GM18499 (cell line): ENCODE data around the gene ATF4.
A peak's percentile ranks its signal among the peaks of the same experiment; 100 is the strongest.

ENCODE experiments used
- ATAC-seq: cut with Tn5 transposase; IDR thresholded peaks from one replicate; pipeline ENCODE4 v1.9.1; 2021; ENCODE audit warnings: moderate number of reproducible peaks; ENCODE audit not compliant: insufficient read depth, unreplicated experiment

The ATF4 gene

DNA sequence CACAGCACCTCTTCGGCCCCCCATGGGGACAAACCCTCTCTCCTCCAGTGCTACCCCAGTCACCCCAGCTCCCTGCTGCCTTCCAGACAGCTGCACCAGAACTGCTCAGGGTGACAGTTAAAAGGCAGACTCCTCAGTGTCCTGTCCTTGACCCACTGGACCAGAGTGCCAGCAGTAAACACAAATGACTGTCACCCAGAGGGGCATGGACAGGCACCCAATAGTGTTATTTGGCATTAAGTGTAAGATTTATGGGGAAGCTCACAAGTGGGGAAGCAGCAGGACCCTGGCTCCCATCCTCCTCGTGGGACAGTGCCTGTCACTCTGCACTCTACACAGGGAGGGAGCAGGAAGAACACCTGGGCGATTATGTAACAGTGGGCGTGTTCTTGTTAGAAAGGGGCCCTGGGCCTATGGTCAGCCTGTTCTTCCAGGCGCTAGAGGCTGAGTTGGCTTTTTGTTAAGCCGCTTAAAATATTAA lies 7.2 kb downstream of the ATF4 start:
- ATAC-seq, result no peak

DNA sequence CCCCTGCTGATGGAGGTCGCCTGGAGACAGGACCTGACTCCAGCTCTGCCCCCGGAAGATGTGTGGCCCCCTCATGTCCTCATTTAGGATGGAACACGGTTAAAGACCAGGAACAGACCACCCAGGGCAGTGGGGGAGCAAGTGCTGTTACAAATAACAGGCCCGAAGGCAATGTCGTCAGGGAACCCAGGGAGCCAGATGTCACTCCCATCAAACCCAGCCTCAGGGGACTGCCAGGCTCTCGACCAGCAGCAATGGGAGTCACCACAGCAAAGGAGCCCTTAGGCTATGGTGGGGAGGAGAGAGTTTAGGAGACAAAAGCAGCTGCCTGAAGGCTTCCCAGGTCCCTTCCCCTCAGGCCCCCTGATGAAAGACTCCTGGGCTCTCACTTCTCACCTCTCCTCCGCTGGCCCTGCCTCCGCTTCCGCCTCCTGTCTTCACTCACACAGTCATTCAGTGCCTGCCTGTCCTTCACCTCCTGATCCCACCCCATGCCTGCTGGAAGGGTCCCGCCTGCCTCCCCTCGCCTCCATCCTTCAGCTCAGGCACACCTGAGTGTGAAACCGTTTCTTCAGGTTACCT lies 7.8 kb downstream of the ATF4 start:
- ATAC-seq, result no peak

DNA sequence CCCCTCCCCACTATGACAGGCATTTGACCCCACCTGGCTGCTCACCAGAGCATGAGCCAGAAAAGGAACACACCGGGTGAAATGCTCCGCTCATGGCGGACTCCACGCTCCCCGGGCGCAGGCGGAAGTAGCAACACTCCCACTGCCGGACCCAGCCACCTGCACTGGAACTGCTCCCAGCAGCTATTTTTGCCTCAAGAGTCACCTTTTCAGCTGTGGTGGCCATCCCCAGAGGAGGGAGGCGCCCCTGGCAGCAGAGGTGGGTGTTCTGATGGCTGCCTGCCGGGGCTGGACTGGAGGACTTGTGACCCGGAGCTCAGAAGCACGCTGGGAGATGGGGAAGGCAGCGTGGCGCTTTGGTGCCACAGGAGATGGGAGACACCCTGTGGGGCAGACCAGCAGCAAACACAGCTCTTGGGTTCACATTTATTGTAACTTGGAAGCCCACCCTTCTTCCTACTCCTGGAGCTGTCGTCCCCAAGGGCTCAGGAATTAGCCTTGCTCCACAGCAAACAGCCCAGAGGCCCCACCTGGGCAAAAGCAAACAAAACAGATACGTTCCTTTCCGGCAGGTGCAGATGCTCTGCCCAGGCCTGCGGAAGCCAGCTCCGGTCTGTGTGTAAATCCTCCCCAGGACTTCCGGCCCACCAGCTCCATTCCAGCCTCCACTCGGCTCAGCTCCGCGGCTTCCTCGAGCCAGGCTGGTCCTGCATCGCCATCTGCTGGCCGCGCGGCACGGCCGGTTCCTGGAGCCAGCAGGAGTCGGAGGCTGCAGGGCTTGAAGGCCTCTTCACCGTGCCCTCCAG lies 8.5 kb downstream of the ATF4 start:
- ATAC-seq, result no peak

DNA sequence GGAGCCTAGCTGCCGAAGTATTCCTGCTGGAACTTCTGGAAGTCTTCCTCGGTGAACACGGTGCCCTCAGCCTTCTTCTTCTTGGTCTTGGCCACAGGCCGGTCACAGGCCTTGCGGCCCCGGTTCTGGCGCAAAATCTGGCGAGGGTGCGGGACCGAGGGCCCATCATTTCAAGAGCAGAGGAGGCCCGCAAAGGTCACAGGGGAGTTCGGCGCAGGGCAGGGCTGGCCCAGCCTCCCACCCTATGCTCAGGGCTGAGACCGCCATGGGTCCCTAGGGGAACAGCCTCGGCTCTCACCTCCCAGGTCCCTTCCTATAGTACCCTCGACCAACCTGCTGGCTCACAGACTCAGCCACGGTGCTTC lies 9.1 kb downstream of the ATF4 start:
- ATAC-seq, result no peak

DNA sequence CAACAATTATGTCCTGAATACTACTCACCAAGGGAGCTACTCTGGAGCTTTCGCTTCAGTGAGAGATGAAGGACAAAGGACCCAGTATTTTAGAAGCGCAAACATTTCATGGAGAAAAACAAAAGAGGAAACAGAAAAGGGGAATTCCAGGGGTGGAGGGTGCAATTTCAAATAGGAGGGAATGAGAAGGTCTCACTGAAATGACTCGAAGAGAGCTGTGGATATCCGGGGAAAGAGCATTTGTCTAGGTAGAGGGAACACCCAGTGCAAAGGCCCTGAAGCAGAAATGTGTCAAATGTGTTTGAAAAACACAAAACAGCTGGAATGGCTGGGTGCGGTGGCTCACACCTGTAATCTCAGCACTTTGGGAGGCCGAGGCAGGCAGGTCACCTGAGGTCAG lies 9.8 kb downstream of the ATF4 start:
- no peak for ATAC-seq

DNA sequence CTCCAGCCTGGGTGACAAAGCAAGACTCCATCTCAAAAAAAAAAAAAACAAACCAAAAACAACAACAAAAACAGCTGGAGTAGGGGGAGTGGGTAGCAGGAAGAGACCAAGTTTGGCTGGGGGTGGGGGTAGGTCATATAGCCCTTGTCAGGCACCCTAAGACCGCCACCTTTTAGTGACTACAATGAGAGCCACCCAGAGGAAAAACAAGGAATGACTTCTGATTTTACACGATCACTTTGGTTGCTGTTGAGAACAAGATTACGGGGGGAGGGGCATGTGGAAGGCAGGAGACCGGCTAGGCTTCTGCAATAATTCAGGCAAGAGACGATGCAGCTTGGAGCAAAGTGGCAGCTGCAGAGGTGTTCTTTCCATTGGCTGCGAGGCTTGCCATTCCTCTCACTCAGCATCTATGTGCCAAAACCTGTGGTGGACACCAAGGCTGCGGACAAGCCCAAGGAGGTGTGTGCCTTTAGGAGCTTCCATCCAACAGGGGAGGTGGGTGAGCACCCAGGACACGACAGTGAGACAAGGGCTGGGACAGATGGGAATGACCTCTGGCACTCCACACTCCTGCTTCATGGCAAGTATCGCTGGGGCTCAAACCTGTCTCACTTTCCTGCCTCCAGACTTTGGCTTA lies 10.4 kb downstream of the ATF4 start:
- ATAC-seq, result no peak

DNA sequence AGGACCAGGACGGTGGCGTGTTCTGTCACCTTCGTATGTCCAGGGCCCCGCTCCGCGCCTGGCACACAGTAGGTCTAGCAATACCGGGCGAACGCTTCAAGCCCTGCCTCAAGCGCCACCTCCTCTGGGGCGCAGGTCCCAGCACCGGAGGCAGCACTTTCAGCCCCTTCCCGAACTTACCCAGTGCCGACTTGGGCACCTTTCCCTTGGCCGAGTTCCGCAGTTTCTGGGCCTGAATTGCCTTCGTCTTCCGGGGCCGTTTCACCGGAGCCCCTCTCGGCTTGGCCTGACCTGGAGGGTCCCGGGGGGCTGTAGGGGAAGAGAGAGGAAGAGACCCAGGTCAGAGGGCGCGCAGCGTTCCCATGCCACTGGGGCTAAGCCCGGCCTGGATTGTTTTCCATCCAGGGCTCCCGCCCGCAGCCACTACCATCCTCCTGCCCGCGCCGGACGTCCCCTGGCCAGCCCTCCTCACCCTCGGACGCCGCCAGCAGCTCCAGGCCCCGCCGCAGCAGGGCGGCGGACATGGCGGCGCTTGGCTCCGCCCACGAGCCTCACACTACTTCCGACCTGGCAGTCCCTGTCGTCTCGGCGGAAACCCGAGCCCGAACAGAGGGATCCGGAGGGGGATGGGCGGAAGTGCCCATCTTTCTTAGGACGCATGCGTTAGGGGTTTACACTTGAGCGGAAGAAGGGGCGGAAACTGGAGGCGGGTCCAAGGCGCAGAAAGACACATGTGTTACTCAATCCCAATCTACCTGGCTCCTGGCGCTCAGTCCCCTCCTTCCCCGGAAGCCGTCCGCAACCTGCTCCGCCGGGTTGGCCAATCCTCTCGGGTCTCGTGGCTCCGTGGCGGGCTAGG lies 12.1 kb downstream of the ATF4 start, which contains the start of gene RPS19BP1:
TSS of gene RPS19BP1 (minus strand) at position 534 of the 859 bp plus-strand sequence. CDS start at position 524, 10 bp downstream.
- ATAC-seq, result peak; percentile 65

DNA sequence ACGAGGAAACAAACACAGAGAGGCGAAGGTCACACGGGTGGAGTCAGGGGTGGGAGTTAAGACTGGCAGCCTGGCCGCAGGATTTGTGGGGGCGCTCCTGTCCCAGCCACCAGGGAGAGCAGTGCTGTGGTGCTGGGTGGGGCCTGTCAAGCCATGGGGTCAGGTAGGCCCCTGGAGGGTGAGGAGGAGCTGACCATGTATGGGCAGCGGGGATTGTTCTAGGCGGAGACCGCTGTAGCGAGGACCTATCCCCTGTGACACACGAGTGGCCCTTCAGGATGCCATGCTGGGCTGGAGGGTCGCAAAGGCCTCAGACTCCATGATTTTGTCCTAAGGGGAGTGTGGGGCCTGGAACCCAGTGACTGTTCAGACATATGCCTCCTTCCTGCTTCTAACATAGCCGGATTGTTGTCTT lies 13.7 kb downstream of the ATF4 start:
- ATAC-seq, result no peak

DNA sequence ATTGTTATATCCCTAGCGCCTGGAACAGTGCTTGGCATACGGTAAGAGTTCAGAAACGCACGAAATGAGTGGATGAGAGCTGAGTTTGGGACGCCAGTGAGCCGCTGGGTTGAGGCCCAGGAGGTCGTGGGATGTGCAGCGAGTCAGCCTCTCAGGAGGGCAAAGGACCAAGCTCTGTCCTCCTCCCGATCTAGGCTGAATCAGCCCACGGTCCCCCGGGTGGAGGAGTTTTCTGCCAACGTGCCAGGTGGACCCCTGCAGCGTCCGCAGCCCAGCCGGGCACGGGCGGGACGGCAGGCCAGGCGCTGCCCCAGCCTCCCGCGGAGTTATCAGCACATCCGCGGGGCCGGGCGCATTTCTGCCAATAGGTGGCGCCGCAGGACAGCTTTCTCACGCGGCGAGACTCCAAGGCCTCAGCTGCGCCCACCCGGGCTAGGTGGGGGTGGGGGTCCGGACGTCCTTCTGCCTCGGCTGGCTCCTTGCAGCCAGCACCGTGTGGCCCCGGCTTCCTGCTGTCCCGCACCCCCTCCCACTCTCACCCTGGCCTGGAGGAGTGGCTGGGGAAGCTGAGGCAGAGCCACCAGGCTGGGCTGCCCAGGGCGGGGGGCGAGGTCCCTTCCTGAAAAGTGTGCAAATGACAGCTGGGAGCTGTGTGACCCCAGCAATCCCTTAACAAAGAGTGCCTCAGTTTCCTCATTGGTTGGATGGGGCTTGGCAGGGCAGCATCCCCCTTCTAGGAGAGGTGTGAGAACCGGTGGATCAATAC lies 14.4 kb downstream of the ATF4 start:
- no peak for ATAC-seq

DNA sequence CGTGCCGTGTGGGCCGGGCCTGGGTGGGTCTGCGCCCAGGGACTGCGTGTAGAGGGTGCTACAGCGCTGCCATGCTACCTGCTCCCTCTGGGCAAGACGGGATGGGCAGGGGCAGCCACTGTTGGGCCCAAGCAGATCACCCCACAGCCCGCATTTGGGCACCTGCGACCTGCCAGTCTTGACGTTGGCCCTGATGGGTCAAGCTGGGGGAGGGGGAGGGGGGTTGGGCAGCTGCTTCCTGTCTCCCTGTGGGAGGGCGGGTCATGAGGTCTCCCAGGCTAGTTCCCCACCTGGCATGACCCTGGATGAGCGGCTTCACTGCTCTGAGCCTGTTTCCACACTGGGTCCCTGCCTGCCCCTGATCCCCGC lies 15.0 kb downstream of the ATF4 start:
- ATAC-seq, result no peak

DNA sequence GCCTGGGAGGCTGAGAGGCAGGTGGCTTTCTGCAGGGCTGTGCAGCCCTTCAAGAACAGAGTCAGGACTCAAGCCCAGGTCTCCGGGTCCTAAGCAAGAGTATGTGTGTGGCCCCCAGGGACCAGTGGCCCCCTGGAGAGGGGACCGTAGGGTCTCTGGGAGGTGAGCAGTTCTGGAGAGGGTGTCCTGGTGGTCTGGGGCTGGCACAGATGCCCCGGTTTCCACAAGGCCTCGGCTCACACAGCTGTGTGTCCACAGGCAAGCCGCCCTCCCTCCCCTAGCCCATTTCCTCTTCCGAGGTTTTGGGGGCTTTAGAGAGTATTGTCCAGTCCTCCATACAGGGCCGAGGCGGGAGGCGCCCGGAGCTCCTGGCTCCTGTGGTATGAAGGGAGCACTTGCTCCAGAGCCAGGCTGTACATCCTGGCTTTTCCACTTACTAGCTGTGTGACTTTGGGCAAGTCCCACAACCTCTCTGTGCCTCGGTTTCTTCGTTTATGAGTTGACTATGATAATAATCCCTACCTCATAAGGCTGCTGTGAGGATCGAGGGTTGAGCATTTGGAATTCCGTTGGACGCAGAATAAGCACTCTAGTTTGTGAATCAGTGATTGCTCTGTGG lies 15.6 kb downstream of the ATF4 start:
- ATAC-seq, result no peak

DNA sequence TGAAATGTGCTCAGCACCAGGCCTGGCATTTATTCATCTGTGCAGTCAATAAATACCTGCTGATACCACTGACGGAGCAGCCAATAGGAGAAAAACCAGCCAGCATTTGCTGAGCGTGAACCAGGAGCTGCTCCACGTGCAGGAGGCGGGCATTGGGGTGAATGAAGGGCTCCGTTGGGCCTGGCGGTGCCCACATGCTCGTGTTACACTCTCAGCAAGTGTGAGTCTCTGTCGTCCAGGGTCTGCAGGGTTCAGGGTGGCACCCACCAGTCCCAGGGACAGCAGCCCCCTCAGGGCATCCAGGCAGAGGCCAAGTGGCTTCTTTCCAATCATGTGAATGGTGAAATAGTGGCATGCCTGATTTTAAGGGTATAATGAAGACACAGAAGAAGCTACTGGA lies 16.3 kb downstream of the ATF4 start:
- no peak for ATAC-seq

DNA sequence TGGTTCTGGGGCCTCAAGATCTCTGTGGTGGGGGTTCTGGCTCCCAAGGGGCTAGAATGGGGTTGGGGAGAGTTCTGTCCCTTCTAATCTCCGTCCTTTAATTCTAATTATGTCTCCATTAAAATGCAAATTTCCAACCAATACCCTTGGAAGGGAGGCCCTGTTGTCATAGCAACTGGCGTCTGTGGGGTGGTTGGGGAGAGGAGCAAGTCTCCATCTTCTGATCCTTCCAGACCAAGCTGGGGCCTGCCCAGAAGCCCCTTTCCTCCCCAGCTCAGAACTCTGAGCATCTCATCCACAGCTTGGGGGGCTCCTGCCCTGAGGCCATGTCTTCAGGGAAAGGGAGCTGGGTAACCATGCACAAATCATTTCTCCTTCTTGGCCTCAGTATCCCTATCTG lies 17.6 kb downstream of the ATF4 start:
- ATAC-seq, result no peak

DNA sequence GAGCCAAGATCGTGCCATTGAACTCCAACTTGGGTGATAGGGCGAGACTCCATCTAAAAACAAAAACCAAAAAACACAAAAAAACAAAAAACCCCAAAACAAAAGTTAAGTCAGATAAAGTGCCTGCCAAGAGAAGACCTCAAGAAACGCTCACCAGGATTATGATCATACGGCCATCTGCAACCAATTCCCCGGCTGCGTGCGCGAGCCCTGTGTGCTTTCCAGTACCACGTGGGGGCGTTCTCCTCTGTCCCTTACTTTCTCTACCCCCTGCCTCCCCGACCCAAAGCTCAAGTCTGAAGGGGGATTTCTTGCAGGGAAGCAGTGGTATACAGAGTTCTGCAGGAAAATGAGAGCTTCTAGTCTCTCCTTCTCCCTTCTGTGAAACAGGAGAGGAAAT lies 22.7 kb downstream of the ATF4 start:
- no peak for ATAC-seq

DNA sequence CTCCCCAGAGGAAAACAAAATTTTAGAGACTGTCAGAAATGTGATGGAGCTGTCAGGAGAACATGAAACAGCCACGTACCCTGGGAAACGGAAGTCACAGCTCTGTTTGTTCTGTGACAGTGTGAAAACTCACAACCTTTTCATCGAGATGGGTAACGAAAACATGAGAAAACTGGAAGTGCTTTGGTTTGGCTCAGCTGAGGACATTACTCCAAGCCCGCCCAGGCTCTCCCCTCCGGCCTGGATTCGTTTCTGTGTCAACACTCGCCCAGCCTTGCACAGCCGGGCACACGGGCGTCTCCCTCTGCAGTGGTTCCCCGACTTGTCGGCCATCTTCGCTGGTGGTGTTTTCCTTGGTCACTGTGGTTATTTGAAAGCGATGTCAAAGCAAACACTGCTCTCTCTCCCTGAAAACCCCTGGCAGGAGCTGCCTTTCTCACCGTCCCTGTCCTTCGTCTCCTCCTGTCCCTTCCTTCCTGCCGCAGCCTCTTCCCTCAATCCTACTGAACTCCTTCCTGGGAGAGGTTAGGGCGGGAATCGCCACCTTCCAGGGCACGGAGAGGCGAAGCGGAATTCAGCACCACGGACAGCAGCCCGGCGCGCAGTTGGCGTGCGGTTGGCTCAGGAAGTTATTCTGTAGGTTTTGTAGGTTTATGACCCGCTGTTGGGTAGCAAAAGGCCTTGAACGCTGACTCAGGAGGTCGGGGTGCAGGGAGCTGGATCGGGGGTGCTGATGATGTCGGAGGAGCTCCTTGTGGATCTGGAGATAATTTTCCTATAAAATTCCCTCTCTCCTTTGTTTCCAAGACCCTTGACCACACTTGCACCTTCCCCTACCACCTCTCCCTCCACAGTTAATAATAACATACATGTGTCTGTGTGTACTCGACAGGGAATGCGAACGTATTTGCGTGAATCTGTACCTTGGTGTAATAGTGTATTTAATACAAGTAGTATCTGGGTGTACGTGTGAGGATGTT lies 25.3 kb downstream of the ATF4 start:
- no peak for ATAC-seq

DNA sequence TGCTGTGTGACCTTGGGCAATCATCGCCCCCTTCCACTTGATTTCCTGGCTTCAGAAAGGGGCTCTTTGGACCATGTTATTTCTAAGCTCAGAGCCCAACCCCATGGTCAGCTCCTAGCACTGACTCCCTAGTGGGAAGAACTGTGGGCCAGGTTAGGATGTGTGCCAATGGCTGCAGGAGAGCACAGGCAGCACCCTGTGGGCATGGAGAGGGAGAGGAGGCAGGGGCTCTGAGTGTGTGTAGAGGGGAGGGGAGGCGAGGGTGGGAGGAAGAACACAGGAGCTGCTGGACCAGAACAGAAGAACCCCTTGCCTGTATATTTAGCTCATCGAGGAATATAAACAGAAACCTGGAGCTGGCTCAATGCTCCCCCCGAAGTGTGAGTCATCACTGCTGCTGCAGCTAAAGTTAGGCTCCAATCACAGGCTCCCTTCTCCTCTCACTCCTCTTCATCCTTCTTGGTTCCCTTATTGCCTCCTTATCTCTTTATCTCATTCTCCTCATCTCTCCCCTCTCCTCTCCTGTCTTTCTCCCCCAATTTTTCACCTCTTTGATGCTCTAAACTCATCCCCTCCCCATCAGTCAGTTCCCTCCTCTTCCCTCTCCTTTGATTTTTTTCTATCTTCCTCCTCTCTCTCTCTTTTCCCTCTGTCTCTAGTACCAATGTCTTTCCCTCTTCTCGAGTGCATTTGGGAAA lies 26.7 kb downstream of the ATF4 start:
- no peak for ATAC-seq

DNA sequence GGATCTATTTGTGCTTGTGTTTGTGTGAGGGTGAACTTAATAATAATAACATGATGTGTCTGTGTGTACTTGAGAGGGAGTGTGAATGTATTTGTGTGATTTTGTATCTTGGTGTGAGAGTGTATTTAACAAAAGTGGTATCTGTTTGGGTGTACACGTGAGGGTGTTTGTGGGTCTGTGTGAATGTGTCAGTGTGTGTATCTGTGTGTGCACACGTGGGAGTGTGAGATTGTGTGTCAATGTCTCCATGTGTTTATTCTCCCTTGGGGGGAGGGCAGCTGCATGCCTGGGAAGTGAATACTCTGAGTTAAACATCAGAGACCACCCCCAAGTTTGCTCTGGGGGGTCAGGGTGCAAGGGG lies 27.2 kb downstream of the ATF4 start:
- ATAC-seq, result no peak

DNA sequence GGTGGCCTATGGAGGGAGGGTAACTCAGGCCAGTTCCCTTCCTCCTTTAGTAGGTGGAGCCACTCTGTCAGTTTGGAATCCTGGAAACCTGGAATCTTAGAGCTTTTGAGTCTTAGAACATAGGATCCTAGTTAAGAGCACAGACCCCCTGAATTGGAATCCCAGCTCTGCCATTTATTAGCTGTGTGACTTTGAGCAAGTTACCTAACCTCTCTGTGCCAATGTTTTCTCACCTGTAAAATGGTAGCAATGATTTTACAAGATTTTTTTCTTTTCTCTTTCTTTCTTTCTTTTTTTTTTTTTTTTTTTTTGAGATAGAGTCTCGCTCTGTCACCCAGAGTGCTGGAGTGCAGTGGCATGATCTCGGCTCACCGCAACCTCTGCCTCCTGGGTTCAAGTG lies 33.1 kb downstream of the ATF4 start:
- ATAC-seq, result no peak
